ENCODE data around the gene PRMT1.

DNA sequence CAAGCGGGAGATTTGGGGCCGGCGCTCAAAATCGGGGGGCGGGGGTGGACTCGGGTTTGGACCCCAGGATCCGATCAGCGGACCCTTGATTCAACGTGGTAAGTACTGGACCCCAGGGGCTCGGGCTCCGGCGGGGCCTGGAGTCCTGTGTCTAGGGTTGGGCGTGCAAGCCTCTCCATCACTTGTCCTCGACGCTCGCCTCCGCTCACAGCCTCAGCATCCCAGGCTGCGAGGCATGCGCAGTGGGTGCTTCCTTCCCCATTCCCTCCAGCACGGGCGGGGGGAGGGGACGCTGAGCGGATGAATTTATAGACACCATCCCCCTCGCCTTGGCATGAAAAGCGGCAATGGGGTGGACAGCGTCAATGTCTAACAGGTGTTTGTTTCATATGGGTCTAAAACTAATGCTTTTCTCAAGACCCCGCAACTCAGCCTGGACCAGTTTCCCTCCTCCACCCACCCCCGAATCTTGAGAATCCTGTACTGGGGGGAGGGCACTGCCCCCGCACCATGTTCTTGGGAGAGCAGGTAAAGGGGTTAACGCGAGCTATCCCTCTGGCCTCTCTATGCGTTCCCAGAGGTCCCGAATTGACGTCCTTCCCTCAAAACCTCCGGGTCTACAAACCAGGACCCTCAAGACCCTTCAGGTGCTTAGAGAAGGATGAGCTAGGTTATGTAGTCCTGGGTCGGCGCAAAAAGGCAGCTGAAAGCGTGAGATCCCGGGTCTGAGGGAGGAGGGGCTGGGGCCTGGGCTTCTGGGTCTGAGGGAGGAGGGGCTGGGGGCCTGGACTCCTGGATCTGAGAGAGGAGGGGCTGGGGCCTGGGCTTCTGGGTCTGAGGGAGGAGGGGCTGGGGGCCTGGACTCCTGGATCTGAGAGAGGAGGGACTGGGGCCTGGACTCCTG is 14.4 kb downstream of the PRMT1 start:
- TF ChIP-seq, protein P1, sequence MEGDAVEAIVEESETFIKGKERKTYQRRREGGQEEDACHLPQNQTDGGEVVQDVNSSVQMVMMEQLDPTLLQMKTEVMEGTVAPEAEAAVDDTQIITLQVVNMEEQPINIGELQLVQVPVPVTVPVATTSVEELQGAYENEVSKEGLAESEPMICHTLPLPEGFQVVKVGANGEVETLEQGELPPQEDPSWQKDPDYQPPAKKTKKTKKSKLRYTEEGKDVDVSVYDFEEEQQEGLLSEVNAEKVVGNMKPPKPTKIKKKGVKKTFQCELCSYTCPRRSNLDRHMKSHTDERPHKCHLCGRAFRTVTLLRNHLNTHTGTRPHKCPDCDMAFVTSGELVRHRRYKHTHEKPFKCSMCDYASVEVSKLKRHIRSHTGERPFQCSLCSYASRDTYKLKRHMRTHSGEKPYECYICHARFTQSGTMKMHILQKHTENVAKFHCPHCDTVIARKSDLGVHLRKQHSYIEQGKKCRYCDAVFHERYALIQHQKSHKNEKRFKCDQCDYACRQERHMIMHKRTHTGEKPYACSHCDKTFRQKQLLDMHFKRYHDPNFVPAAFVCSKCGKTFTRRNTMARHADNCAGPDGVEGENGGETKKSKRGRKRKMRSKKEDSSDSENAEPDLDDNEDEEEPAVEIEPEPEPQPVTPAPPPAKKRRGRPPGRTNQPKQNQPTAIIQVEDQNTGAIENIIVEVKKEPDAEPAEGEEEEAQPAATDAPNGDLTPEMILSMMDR (IDR thresholded peaks at IDR 0.05), result no peak
- no peak for TF ChIP-seq POLR2A (IDR thresholded peaks at IDR 0.05)

Measured in lower leg skin (tissue), 3 donors.